Cardiac muscle cell (in vitro differentiated cells and primary cell): Measurements from ENCODE around the gene STRBP. TPM values are rescaled to one million over a fixed set of nuclear protein-coding genes. Genes with fewer than 3 reads are reported as not detected.
A peak's percentile ranks its signal among the peaks of the same experiment; 100 is the strongest.

Experiments
- DNase-seq, 2 donors: peaks; one replicate each; pipeline versions ENCODE4 v3.0.0 to v3.0.0-alpha.2; 2010 to 2017; ENCODE audit warnings: low read depth in 1 of 2, low spot score in 1 of 2
- H3K27ac ChIP-seq: fragments of 200-600 bp; sonication (generic); 2 replicates; pipeline ENCODE4 v1.5.1; 2016
- H3K27me3 ChIP-seq: fragments of 200-600 bp; sonication (generic); 2 replicates; pipeline ENCODE4 v1.6.0; 2016; ENCODE audit warnings: control low read depth
- H3K36me3 ChIP-seq: fragments of 200-600 bp; sonication (generic); 2 replicates; pipeline ENCODE4 v1.5.1; 2016; ENCODE audit warnings: control low read depth
- H3K4me1 ChIP-seq: fragments of 200-600 bp; sonication (generic); 2 replicates; pipeline ENCODE4 v1.8.1; 2017; ENCODE audit warnings: low read depth, mild to moderate bottlenecking, mixed run types
- H3K4me3 ChIP-seq: fragments of 200-600 bp; sonication (generic); 2 replicates; pipeline ENCODE4 v1.5.1; 2016; ENCODE audit warnings: mild to moderate bottlenecking
- H3K9me3 ChIP-seq: fragments of 200-600 bp; sonication (generic); 2 replicates; pipeline ENCODE4 v1.5.1; 2017; ENCODE audit warnings: low read depth, mild to moderate bottlenecking, control low read depth
- polyA plus RNA-seq: library from polyadenylated mRNA; unstranded; fragments of >200 nt; fragmentation: Nextera tagmentation; extraction: Ambion mirVana; gene quantifications from 2 replicates; pipeline ENCODE4 v1.2.1, GENCODE V29; 2016
- total RNA-seq: library from RNA; depleted of rRNA; stranded (reverse); fragments of >200 nt; gene quantifications from 2 replicates; pipeline ENCODE4 v1.2.3, GENCODE V29; 2016
- TF ChIP-seq, protein P1 (sequence below): IDR thresholded peaks from 2 replicates; pipeline ENCODE4 v1.5.1; 2012; ENCODE audit warnings: low read depth, mild to moderate bottlenecking, low read length

Gene STRBP
- total and polyA plus RNA-seq, 2 experiments from 2014 or later, result 34.1 to 42.9 TPM

DNA sequence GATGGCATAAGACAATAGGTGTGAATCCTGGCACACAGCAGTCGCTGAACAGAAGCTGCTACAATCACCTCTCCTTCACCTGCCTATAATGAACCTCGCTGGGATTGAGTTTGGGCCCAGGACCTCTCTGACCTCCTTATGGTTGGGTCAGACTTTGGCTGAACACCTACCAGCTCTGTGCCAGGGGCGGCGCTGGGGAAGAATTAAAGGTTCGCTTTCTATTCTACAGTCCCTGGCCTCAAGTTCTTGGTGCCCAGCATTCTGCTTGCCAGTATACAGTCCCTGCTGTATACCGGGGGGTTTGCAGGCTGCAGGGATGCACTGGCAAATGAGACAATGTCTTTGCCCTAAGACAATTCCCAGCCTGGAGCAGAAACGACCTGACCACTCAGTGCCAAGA, 895 bp upstream of the STRBP start:
- Histone ChIP-seq H3K9me3 (no peaks in the 10 kb centered on the region), H3K4me1 (no peaks in the 10 kb centered on the region), H3K27ac (no peak overlapping the region), H3K36me3 (no peaks in the 10 kb centered on the region), H3K4me3 (peak overlapping the region; percentile 100), H3K27me3 (no peaks in the 10 kb centered on the region)
- TF ChIP-seq, protein P1, sequence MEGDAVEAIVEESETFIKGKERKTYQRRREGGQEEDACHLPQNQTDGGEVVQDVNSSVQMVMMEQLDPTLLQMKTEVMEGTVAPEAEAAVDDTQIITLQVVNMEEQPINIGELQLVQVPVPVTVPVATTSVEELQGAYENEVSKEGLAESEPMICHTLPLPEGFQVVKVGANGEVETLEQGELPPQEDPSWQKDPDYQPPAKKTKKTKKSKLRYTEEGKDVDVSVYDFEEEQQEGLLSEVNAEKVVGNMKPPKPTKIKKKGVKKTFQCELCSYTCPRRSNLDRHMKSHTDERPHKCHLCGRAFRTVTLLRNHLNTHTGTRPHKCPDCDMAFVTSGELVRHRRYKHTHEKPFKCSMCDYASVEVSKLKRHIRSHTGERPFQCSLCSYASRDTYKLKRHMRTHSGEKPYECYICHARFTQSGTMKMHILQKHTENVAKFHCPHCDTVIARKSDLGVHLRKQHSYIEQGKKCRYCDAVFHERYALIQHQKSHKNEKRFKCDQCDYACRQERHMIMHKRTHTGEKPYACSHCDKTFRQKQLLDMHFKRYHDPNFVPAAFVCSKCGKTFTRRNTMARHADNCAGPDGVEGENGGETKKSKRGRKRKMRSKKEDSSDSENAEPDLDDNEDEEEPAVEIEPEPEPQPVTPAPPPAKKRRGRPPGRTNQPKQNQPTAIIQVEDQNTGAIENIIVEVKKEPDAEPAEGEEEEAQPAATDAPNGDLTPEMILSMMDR, result no peak
- DNase-seq, result no peak

DNA sequence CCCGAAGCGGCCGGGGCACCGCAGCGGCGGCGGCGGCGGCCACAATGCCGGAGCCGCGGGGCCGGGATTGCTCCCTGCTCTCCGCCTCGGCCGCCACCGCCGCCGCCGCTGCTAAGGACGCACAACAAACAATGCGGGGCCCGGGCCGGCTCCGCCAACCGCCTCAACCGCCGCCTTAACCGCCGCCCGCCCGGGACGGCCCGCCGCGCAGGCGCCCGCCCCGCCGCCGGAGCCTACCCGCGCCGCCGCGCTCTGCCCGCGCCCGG, 254 bp downstream of the STRBP start:
- Histone ChIP-seq H3K27ac (peak overlapping the region; percentile 53), H3K9me3 (no peaks in the 10 kb centered on the region), H3K4me3 (peak overlapping the region; percentile 100), H3K27me3 (no peaks in the 10 kb centered on the region), H3K4me1 (no peaks in the 10 kb centered on the region), H3K36me3 (no peaks in the 10 kb centered on the region)
- peak in 1 of 2 donors; percentile 82 for DNase-seq
- TF ChIP-seq, protein P1, result no peak

DNA sequence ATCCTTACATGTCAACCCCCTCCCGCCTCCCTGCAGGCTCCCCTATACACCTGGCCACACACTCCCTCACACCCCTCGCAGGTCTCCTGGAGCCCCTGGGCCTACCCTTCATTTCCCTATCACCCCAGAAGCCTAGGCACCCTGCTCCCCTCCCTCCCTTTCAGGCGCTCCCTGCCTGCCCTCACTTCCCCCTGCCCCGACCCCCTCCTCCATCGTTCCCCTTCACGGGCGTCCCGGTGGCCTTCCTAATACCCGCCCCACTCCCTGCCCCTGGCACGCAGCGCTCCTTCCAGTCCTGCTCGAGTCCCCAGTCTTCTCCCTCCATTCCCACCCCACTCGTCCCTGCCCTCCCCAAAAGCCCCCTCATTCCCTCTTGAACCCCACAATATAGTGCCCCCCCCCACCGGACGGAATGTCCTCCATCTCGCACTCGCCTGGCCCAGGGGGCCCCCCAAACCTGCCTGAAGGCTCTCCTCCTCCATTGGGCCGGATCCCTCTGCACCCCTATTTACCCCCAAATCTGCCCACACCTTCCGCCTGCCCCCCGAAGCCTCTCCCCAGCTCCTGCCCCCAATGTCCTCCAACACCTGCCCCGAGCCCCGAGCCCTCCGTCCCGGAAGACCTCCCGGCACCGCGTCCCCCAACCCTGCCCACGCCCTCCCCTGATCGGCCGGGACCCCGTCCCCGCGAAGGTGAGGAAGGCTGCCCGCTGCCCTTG, 746 bp downstream of the STRBP start:
- TF ChIP-seq, protein P1, result no peak
- H3K36me3 ChIP-seq, result no peaks in the 10 kb centered on the region
- H3K27me3 ChIP-seq, result no peaks in the 10 kb centered on the region
- H3K27ac ChIP-seq, result peak overlapping the region; percentile 53
- DNase-seq, result peak in 1 of 2 donors; percentile 30
- peak overlapping the region; percentile 100 for H3K4me3 ChIP-seq
- H3K9me3 ChIP-seq, result no peaks in the 10 kb centered on the region
- no peaks in the 10 kb centered on the region for H3K4me1 ChIP-seq

DNA sequence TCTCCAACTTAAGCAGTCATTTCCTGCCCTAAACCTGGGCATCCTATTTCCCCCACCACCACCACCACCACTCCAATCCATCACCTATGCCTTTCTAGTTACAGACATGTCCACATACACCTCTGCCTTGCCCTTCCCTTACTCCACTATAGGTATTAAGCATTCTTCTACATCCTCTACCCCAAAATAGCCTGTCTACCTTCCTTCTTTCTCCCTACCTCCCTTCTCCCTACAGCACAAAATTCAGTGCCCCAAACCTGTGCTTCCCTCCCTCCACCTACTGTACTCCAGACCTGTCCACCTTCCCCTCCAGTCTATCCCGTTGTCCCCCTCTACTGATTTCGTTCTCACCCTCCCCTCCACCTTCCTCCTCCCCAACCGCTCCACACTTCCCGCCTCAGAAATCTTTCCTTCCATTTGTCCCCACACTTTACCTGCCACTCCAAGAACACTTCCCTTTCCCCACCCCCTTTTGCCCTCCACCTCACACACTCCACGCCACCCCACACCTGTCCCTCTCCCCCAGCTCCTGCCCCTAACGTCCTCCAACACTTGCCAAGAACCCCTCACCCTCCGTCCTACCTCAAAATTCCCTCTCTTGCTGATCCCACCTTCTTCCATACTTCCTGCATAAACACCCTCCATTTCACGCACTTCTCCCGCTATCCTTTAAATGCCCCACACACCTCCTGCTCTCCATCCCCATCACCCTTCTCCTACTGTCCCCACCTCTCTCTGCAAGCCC, 1.6 kb downstream of the STRBP start:
- TF ChIP-seq, protein P1, result no peak
- Histone ChIP-seq H3K27ac (no peak overlapping the region), H3K9me3 (no peaks in the 10 kb centered on the region), H3K27me3 (no peaks in the 10 kb centered on the region), H3K36me3 (no peaks in the 10 kb centered on the region), H3K4me1 (no peaks in the 10 kb centered on the region), H3K4me3 (peak overlapping the region; percentile 100)
- DNase-seq, result no peak

DNA sequence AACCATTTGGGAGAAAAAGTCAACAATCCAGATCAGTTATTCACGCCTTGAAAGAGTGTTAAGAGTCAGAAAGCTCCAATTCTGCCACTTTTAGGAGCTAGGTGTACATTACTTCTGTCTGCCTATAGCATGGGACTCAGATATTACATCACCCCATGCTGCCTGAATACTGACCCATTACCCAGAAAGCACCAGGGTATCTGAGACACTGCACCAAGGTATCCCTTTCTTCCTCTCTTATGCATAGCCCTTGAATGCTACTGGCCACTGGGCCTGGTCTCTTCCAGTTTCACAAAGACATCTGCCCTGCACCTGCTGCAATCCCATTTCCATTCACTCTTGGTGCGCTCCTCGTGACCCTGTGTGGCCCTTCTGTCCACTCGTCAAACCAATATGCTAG, 2.6 kb downstream of the STRBP start:
- H3K36me3 ChIP-seq, result no peaks in the 10 kb centered on the region
- no peaks in the 10 kb centered on the region for H3K27me3 ChIP-seq
- H3K4me3 ChIP-seq, result no peak overlapping the region
- DNase-seq, result no peak
- H3K4me1 ChIP-seq, result no peaks in the 10 kb centered on the region
- H3K9me3 ChIP-seq, result no peaks in the 10 kb centered on the region
- no peak overlapping the region for H3K27ac ChIP-seq
- TF ChIP-seq, protein P1, result no peak
